ENCODE measurements around the gene CCDC127.

The CCDC127 gene

GRCh38 chr5:185095-186070 is 32.6 kb downstream of the CCDC127 start:
- peaks cover 7% of the 10 kb centered on the region for H3K36me3 Mint-ChIP-seq (ENCODE audit: low read depth)
- no peak overlapping the region for H3K27ac Mint-ChIP-seq
- peak overlapping the region in 1 of 3 experiments; percentile 12 for H3K4me3 Mint-ChIP-seq
- peaks cover 39% of the 10 kb centered on the region for H3K4me1 Mint-ChIP-seq
- TF ChIP-seq, protein P1, sequence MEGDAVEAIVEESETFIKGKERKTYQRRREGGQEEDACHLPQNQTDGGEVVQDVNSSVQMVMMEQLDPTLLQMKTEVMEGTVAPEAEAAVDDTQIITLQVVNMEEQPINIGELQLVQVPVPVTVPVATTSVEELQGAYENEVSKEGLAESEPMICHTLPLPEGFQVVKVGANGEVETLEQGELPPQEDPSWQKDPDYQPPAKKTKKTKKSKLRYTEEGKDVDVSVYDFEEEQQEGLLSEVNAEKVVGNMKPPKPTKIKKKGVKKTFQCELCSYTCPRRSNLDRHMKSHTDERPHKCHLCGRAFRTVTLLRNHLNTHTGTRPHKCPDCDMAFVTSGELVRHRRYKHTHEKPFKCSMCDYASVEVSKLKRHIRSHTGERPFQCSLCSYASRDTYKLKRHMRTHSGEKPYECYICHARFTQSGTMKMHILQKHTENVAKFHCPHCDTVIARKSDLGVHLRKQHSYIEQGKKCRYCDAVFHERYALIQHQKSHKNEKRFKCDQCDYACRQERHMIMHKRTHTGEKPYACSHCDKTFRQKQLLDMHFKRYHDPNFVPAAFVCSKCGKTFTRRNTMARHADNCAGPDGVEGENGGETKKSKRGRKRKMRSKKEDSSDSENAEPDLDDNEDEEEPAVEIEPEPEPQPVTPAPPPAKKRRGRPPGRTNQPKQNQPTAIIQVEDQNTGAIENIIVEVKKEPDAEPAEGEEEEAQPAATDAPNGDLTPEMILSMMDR (IDR thresholded peaks at IDR 0.05; ENCODE audit: unreplicated experiment in 3 of 3), result no peak
- H3K9me3 Mint-ChIP-seq, result no peaks in the 10 kb centered on the region
- H3K27me3 Mint-ChIP-seq (ENCODE audit: low read depth), result peaks cover 10% of the 10 kb centered on the region

DNA sequence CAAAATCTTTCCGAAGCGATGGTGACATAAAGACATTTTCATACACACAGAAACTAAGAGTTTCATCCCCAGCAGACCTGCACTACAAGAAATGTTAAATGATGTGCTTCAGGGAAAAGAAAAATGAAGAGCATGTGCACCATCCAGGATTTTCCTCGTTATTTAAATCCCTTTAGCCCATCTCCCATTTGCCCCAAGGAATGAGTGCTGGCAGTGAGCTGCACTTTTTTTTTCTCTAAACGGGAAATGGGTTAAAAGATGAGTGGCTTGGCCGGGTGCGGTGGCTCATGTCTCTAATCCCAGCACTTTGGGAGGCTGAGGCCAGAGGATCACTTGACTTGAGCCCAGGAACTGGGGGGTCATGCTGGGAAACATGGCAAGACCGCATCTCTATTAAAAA is 33.5 kb downstream of the CCDC127 start:
- Mint-ChIP-seq H3K27me3 (ENCODE audit: low read depth) (peaks cover 10% of the 10 kb centered on the region), H3K27ac (no peak overlapping the region), H3K4me3 (no peak overlapping the region), H3K9me3 (no peaks in the 10 kb centered on the region), H3K4me1 (peaks cover 42% of the 10 kb centered on the region), H3K36me3 (ENCODE audit: low read depth) (peaks cover 7% of the 10 kb centered on the region)
- TF ChIP-seq, protein P1 (IDR thresholded peaks at IDR 0.05; ENCODE audit: unreplicated experiment in 3 of 3), result no peak

DNA sequence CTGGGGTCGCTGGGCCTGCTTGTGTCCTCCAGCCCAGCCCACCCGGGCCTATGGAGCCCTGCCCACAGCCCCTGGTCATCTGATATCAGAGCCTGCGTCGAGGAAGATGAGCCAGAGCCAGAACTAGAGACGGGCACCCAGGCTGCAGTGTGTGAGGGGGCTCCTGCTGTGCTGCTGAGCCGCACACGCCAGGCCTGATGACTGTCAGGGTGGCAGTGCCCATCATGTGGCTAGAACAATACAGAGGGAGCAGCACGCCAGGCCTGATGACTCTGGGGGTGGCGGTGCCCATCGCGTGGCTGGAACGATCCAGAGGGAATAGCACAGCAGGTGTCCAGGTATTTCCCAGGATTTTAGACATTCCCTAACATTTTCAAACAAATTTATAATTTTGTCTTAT is 35.8 kb downstream of the CCDC127 start:
- TF ChIP-seq, protein P1 (IDR thresholded peaks at IDR 0.05; ENCODE audit: unreplicated experiment in 3 of 3), result no peak
- H3K27me3 Mint-ChIP-seq (ENCODE audit: low read depth), result peaks cover 6% of the 10 kb centered on the region
- peaks cover 2% of the 10 kb centered on the region for H3K9me3 Mint-ChIP-seq
- peaks cover 7% of the 10 kb centered on the region for H3K36me3 Mint-ChIP-seq (ENCODE audit: low read depth)
- H3K4me1 Mint-ChIP-seq, result peaks cover 44% of the 10 kb centered on the region
- H3K4me3 Mint-ChIP-seq, result no peak overlapping the region
- no peak overlapping the region for H3K27ac Mint-ChIP-seq

DNA sequence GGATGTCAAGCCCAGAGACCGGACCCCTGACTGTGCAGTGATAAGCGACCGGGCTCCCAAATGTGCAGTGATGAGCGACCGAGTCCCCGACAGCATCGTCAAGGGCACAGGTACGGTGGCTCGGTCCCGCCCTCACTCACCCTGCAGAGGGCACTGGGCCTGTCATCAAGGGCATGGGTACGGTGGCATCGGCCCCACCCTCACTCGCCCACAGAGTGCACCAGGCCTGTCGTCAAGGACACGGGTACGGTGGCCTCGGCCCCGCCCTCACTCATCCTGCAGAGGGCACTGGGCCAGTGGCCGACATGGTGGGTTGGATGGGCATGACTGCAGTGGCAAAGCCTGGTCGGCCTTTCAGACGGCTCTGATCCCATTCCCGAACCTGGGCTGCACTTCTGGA is 36.4 kb downstream of the CCDC127 start:
- Mint-ChIP-seq H3K27ac (no peak overlapping the region), H3K36me3 (ENCODE audit: low read depth) (peaks cover 7% of the 10 kb centered on the region), H3K9me3 (peaks cover 2% of the 10 kb centered on the region), H3K4me3 (no peak overlapping the region), H3K4me1 (peaks cover 46% of the 10 kb centered on the region), H3K27me3 (ENCODE audit: low read depth) (peaks cover 6% of the 10 kb centered on the region)
- TF ChIP-seq, protein P1 (IDR thresholded peaks at IDR 0.05; ENCODE audit: unreplicated experiment in 3 of 3), result no peak

- no peak overlapping the region for H3K27ac Mint-ChIP-seq
- TF ChIP-seq, protein P1 (IDR thresholded peaks at IDR 0.05; ENCODE audit: unreplicated experiment in 3 of 3), result no peak
- H3K36me3 Mint-ChIP-seq (ENCODE audit: low read depth), result peaks cover 7% of the 10 kb centered on the region
Observed at GRCh38 chr5:181160-181559, 36.8 kb downstream of the CCDC127 start.

More at GRCh38 chr5:181160-181559, 36.8 kb downstream of the CCDC127 start:
- Mint-ChIP-seq H3K4me1 (peaks cover 46% of the 10 kb centered on the region), H3K9me3 (peaks cover 2% of the 10 kb centered on the region), H3K27me3 (ENCODE audit: low read depth) (peaks cover 6% of the 10 kb centered on the region), H3K4me3 (no peak overlapping the region)
